GM18870 (cell line): ENCODE results near the gene SORBS1.

Experiments
- ATAC-seq: cut with Tn5 transposase; IDR thresholded peaks from one replicate; pipeline ENCODE4 v1.9.1; 2021; ENCODE audit warnings: moderate library complexity; ENCODE audit not compliant: unreplicated experiment

Gene SORBS1

GRCh38 chr10:95442341-95442740, 118.8 kb downstream of the SORBS1 start:
- no peak for ATAC-seq

- peak; percentile 24 for ATAC-seq
These were observed 119.6 kb downstream of the SORBS1 start for GRCh38 chr10:95441547-95441923.

GRCh38 chr10:95440756-95441546, 120.2 kb downstream of the SORBS1 start:
- ATAC-seq, result peak; percentile 94

GRCh38 chr10:95440038-95440725, 121.0 kb downstream of the SORBS1 start:
- no peak for ATAC-seq

- no peak for ATAC-seq
These were observed 122.4 kb downstream of the SORBS1 start for GRCh38 chr10:95438781-95439180.

GRCh38 chr10:95437669-95438068, 123.5 kb downstream of the SORBS1 start:
- ATAC-seq, result no peak

- no peak for ATAC-seq
These were observed 125.5 kb downstream of the SORBS1 start for GRCh38 chr10:95435548-95436279.

GRCh38 chr10:95434583-95434982, 126.6 kb downstream of the SORBS1 start:
- no peak for ATAC-seq

GRCh38 chr10:95431900-95432342, 129.2 kb downstream of the SORBS1 start:
- ATAC-seq, result no peak

- ATAC-seq, result peak; percentile 91
These were observed 130.8 kb downstream of the SORBS1 start for GRCh38 chr10:95430231-95430951.

- no peak for ATAC-seq
These were observed 131.5 kb downstream of the SORBS1 start for GRCh38 chr10:95429639-95430038.

GRCh38 chr10:95428701-95429100, 132.5 kb downstream of the SORBS1 start:
- ATAC-seq, result no peak

- no peak for ATAC-seq
These were observed 134.7 kb downstream of the SORBS1 start for GRCh38 chr10:95426482-95426881.

- no peak for ATAC-seq
These were observed 135.3 kb downstream of the SORBS1 start for GRCh38 chr10:95425592-95426465.

- no peak for ATAC-seq
These were observed 137.8 kb downstream of the SORBS1 start for GRCh38 chr10:95423164-95424005.

- no peak for ATAC-seq
These were observed 138.9 kb downstream of the SORBS1 start for GRCh38 chr10:95422233-95422632.

- no peak for ATAC-seq
These were observed 139.4 kb downstream of the SORBS1 start for GRCh38 chr10:95421782-95422181.

- no peak for ATAC-seq
These were observed 141.8 kb downstream of the SORBS1 start for GRCh38 chr10:95419399-95419798.

GRCh38 chr10:95416973-95417372, 144.2 kb downstream of the SORBS1 start:
- no peak for ATAC-seq
